Tibial artery (tissue), 4 donors: ENCODE measurements around the gene TIAM2.

Experiments used
- DNase-seq, 2 donors: peaks; one replicate each; pipeline ENCODE4 v3.0.0-alpha.2; 2019
- H3K27ac ChIP-seq, 2 donors: fragments of 200-600 bp; sonication (generic) in 1 of 2; 1 replicate in 1 of 2; 2 replicates in 1 of 2; pipeline ENCODE4 v1.5.1; 2018 to 2019; ENCODE audit warnings: mild to moderate bottlenecking in 1 of 2
- H3K27me3 ChIP-seq, 2 donors: fragments of 200-600 bp; sonication (generic) in 1 of 2; one replicate each; pipeline versions ENCODE4 v1.5.1 to v1.6.0; 2016 to 2019
- H3K36me3 ChIP-seq, 3 donors: fragments of 200-600 bp; sonication (generic) in 2 of 3; one replicate each; pipeline ENCODE4 v1.5.1; 2016 to 2019; ENCODE audit warnings: mild to moderate bottlenecking in 2 of 3
- H3K4me1 ChIP-seq, 4 donors: fragments of 200-600 bp; sonication (generic) in 2 of 4; 1 replicate in 3 of 4; 2 replicates in 1 of 4; pipeline ENCODE4 v1.5.1; 2016 to 2019
- H3K4me3 ChIP-seq, 2 donors: fragments of 200-600 bp; sonication (generic) in 1 of 2; 1 replicate in 1 of 2; 2 replicates in 1 of 2; pipeline ENCODE4 v1.5.1; 2018 to 2019; ENCODE audit warnings: mild to moderate bottlenecking in 2 of 2
- H3K9me3 ChIP-seq, 3 donors: fragments of 200-600 bp; sonication (generic) in 1 of 3; one replicate each; pipeline ENCODE4 v1.5.1; 2016 to 2019
- intact Hi-C: fragments of 100-400 bp; cut with DNase I; formaldehyde crosslinking; loops from one replicate; pipeline ENCODE4 v1.15.0; 2023; ENCODE audit warnings: low total_unique reads
- TF ChIP-seq, protein P1 (sequence below), 2 experiments: fragments of 200-600 bp in 1 of 2; fragments of 450-650 bp in 1 of 2; IDR thresholded peaks; one replicate each; pipeline ENCODE4 v1.5.1; 2017 to 2019; ENCODE audit warnings: antibody characterized with exemption in 2 of 2, mild to moderate bottlenecking in 1 of 2, moderate library complexity in 1 of 2

Gene TIAM2

GRCh38 chr6:155173488-155173887 lies 178.4 kb downstream of the TIAM2 start:
- TF ChIP-seq, protein P1, sequence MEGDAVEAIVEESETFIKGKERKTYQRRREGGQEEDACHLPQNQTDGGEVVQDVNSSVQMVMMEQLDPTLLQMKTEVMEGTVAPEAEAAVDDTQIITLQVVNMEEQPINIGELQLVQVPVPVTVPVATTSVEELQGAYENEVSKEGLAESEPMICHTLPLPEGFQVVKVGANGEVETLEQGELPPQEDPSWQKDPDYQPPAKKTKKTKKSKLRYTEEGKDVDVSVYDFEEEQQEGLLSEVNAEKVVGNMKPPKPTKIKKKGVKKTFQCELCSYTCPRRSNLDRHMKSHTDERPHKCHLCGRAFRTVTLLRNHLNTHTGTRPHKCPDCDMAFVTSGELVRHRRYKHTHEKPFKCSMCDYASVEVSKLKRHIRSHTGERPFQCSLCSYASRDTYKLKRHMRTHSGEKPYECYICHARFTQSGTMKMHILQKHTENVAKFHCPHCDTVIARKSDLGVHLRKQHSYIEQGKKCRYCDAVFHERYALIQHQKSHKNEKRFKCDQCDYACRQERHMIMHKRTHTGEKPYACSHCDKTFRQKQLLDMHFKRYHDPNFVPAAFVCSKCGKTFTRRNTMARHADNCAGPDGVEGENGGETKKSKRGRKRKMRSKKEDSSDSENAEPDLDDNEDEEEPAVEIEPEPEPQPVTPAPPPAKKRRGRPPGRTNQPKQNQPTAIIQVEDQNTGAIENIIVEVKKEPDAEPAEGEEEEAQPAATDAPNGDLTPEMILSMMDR (IDR thresholded peaks at IDR 0.05), result no peak
- no peak overlapping the region for H3K27ac ChIP-seq
- H3K27me3 ChIP-seq, result no peaks in the 10 kb centered on the region
- H3K36me3 ChIP-seq, result no peaks in the 10 kb centered on the region
- H3K4me1 ChIP-seq, result peaks cover 0 to 23% (median 15%) of the 10 kb centered on the region in 4 donors
- no peak for DNase-seq
- intact Hi-C loops, result loop anchor here (2.0 to 5.0 kb wide), 4 partner anchors 176 to 496 kb away; partner anchors contain the start of gene TIAM2
- H3K9me3 ChIP-seq, result no peaks in the 10 kb centered on the region
- no peak overlapping the region for H3K4me3 ChIP-seq

GRCh38 chr6:155174576-155175211 lies 179.6 kb downstream of the TIAM2 start:
- Histone ChIP-seq H3K27ac (no peak overlapping the region), H3K36me3 (no peaks in the 10 kb centered on the region), H3K4me1 (peaks cover 0 to 23% (median 15%) of the 10 kb centered on the region in 4 donors), H3K4me3 (no peak overlapping the region), H3K9me3 (no peaks in the 10 kb centered on the region), H3K27me3 (no peaks in the 10 kb centered on the region)
- DNase-seq, result peak in 1 of 2 donors; percentile 55
- TF ChIP-seq, protein P1 (IDR thresholded peaks at IDR 0.05), result peak; percentile 62 to 68
- intact Hi-C loops, result loop anchor here (5.0 kb wide), 3 partner anchors 177 to 497 kb away; partner anchors contain the start of gene TIAM2

DNA sequence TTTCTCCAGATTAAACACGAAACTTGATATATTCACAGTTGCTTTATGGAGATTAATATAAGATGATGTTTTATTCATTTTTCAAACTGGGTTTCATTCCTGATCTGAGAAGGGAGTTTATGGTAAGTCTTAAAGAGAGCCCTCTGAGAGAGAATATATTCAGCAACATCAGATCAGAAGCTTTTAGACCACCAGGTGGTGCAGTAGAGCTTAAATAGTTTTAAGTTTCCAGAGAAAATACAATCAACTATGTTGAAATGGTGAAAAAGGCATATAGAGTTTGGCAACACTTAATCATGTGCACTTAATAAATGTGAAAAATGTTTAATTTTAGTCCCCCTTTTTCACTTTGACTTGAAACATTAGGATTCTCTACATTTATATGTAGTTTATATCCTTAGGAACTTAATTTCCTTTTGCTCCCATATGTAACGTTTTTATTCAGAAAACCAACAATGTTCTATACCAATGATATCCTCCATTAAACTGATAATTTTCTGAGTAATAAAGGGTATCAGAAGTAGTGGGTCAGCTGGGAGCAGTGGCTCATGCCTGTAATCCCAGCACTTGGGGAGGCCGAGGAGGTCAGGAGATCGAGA lies 182.3 kb downstream of the TIAM2 start:
- TF ChIP-seq, protein P1 (IDR thresholded peaks at IDR 0.05), result peak; percentile 60 to 92
- Histone ChIP-seq H3K27me3 (no peaks in the 10 kb centered on the region), H3K27ac (no peak overlapping the region), H3K36me3 (no peaks in the 10 kb centered on the region), H3K4me1 (peaks cover 0 to 7% (median 2%) of the 10 kb centered on the region in 4 donors), H3K4me3 (no peak overlapping the region), H3K9me3 (no peaks in the 10 kb centered on the region)
- DNase-seq, result no peak
- intact Hi-C loops, result loop anchor here (2.0 kb wide), 1 partner anchor 73 kb away; no protein-coding TSS in a partner anchor

- no peaks in the 10 kb centered on the region for H3K9me3 ChIP-seq
- H3K36me3 ChIP-seq, result no peaks in the 10 kb centered on the region
- H3K27me3 ChIP-seq, result no peaks in the 10 kb centered on the region
- no peak overlapping the region for H3K27ac ChIP-seq
- H3K4me1 ChIP-seq, result peaks cover 0 to 11% (median 10%) of the 10 kb centered on the region in 4 donors
- intact Hi-C loops, result no loop called here
- no peak overlapping the region for H3K4me3 ChIP-seq
- no peak for DNase-seq
- TF ChIP-seq, protein P1 (IDR thresholded peaks at IDR 0.05), result no peak
Observed at GRCh38 chr6:155181498-155181897, 186.4 kb downstream of the TIAM2 start.

DNA sequence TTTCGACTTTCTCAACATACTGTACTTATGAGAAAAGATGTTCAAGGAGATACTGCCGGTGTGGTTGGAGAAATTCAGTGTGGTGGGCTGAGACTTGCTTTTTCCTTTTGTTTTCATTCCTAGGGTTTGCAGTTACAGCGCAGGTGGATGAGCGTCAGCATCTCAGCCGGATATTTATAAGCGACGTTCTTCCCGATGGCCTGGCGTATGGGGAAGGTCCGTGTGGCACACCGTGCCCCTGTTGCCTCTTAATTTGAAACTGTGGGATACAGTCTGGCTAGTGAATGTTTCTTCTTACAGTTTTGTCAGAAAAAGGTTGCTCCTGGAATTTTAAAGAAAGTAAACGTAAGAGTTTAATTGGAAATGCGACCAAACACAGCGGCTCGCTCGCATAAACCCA lies 187.0 kb downstream of the TIAM2 start:
- H3K27me3 ChIP-seq, result no peaks in the 10 kb centered on the region
- peaks cover 0 to 17% (median 14%) of the 10 kb centered on the region in 4 donors for H3K4me1 ChIP-seq
- intact Hi-C loops, result no loop called here
- H3K36me3 ChIP-seq, result no peaks in the 10 kb centered on the region
- no peaks in the 10 kb centered on the region for H3K9me3 ChIP-seq
- DNase-seq, result no peak
- no peak overlapping the region for H3K4me3 ChIP-seq
- H3K27ac ChIP-seq, result no peak overlapping the region
- TF ChIP-seq, protein P1 (IDR thresholded peaks at IDR 0.05), result no peak
